GM18526 (cell line): ENCODE results near the gene TIMM17B.

Experiments
- POLR2A ChIP-seq: IDR thresholded peaks from 3 replicates; pipeline ENCODE4 v1.6.1; 2011; ENCODE audit not compliant: insufficient read length; ENCODE audit errors: extremely low read depth

The TIMM17B gene

DNA sequence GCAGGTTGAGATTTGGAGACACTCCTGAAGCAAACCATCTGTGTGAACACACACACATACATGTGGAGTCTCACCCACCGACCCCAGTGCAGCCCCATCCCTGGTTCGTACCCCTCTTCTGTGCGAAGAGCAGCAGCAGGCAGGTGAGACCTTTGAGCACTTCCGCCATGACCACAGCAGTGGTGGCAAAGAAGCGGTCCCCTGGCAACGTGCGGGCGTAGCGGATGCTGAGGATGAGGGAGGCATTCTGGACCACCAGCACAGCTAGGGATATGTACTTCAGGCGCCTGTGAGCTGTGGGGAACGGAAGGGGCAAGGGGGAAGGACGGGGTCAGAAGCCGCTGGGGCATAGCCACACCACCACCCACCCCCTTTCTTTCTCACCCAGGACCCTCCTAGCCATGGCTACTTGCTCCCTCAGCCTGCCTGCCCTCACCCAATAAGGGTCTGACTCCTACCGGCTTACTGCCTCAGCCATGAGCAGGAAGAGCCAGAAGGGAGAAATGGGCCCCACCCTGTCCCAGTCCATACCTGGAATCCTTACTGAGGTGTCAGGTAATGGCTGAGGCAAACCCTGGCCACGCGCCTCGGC is 12.2 kb upstream of the TIMM17B start:
- TF ChIP-seq POLR2A: no peak

DNA sequence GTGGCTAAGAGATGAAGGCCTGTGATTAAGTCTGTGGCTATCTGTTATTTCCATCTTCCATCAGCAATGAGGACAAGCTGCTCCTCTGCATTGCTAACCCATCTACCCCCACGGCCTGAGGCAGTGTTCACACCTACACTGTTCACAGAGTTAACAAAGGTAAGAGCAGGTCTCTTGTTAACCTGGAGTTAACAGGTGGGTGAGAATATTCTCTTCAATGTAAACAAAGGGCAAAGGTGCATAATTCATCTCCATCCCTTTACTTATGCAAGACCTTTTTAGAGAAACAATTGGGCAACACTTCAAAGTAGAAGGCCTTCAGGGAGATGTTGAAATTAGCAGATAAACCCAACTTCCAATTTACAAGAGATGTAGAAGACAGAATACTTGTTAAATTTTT is 11.0 kb upstream of the TIMM17B start:
- TF ChIP-seq POLR2A: no peak

DNA sequence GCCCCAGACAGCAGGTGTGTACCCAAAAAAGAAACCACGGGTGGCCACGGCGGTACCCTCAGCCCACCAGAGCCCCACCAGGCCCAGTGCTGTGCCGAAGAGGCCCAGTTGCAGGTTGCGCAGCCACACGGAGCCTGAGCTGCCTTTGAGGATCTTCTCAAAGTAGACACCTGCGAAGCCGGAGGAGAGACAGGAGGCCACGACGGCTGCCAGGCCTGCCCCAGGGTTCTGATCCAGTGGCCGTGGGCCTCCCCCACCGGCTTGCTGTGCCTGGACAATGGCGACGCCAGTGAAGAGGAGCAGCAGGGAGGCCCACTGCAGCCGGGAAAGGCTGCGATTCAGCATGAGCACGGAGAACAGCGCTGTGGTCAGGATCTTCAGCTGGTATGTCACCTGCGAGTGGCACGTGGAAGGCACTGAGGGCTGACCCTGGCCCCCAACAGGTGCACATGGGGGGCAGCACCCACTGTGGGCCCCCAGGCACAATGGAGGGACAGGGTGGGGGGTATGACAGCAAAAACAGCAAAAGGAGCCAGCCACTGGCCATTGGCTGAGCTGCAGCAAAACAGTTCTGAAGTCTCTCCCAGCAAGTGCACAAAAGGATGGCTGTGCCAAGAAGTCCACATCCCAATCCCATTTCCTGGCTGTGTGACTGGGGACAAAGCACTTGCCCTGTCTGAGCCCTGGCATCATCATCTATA is 7.7 kb upstream of the TIMM17B start:
- TF ChIP-seq POLR2A: no peak

DNA sequence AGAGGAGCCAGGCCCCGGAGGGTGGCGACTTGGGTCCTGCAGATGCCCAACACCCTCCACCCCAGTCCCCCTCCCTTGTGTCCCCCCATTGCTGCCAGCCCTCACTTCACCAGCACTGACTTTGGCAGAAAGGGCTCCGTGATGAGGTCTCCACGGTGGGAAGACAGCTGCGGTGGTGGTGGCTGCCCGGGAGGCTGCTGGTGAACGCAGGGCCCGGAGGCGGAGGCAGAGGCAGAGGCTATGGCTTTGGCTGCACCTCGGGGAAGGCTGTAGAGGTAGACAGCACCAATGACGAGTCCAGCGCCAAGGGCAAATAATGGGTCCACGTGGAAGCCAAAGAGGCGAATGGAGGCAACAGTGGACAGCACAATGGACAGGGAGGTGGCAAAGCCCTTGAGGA is 7.1 kb upstream of the TIMM17B start:
- TF ChIP-seq POLR2A: no peak

DNA sequence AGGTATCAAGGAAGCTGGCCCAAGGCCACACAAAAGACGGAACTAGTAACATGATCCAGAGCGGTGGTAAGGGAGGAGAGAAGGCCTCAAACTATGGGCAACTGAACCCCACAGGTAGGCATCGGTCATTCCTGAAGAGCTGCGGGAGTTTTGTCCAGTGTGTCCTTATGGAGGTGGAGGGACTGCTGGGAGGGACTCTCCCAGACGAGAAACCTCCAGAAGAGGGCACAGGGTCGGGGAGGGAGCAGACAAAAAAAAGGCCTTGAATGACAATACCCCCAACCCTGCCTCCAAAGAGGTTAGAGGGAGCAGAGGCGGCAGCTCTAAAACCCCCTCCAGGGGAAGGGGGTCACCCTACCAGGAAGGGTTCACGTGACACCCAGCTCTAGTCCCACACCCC is 6.6 kb upstream of the TIMM17B start:
- TF ChIP-seq POLR2A: no peak

DNA sequence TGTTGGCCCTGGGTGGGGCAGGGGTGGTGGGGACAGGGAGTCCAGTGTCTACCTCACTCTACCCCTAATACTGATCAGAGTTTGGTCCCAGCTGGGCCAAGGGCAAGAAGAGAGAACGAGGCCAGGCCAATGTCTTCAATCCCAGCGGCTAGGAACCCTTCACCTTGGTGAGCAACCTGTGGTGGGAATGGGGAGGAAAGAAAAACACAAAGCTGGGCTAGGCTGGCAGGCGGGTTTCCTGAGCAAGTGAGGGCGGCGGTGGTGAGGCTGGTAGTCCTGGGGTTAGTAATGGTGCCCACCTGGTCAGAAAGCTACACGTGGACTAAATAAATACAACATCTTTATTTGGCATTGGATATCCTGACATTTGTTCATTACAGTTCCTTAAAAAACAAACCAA is 5.7 kb upstream of the TIMM17B start:
- TF ChIP-seq POLR2A: no peak

DNA sequence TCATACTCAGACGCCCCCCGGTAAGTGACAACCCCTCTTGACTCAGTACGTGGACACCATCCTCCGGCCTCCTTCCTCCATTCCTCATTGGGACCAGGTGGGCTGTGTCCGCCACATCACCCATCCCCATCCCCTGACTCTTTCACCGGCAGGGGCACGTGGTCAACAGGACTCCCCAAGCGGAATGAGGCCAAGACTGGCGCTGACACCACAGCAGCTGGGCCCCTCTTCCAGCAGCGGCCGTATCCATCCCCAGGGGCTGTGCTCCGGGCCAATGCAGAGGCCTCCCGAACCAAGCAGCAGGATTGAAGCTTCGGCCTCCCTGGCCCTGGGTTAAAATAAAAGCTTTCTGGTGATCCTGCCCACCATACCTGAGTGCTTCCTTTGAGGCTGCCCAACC is 5.2 kb upstream of the TIMM17B start:
- no peak for TF ChIP-seq POLR2A

DNA sequence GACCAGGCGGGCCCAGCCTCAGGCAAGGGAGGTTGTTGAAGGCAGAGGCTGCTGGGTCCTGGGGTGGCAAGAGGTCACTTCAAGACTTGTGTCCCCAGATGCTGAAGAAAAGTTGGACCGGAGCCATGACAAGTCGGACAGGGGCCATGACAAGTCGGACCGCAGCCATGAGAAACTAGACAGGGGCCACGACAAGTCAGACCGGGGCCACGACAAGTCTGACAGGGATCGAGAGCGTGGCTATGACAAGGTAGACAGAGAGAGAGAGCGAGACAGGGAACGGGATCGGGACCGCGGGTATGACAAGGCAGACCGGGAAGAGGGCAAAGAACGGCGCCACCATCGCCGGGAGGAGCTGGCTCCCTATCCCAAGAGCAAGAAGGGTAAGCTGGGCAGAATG is 4.6 kb upstream of the TIMM17B start:
- no peak for TF ChIP-seq POLR2A

DNA sequence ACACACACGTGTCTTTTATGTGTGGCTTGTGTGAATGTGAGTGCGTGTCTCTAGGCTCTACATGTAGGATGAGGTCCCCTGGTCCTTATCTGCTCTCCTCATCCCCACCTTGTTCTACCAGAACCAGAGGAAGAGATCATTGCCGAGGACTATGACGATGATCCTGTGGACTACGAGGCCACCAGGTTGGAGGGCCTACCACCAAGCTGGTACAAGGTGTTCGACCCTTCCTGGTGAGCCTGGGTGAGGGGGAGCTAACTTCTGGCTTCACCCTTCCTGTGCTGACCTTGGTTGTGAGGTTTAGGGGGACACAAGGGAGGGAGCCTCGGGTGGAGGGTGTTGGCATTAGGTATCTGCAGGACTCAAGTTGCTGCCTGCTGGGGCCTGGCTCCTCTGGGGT is 3.5 kb upstream of the TIMM17B start:
- no peak for TF ChIP-seq POLR2A

DNA sequence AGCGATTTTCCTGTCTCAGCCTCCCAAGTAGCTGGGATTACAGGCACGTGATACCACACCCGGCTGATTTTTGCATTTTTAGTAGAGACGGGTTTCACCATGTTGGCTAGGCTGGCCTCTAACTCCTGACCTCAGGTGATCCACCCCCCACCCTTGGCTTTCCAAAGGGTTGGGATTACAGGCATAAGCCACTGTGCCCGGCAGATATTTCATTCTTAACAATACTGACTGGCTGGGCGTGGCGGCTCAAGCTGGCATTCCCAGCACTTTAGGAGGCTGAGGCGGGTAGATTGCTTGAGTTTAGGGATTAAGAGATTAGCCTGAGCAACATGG is 1.5 kb upstream of the TIMM17B start:
- TF ChIP-seq POLR2A: no peak

DNA sequence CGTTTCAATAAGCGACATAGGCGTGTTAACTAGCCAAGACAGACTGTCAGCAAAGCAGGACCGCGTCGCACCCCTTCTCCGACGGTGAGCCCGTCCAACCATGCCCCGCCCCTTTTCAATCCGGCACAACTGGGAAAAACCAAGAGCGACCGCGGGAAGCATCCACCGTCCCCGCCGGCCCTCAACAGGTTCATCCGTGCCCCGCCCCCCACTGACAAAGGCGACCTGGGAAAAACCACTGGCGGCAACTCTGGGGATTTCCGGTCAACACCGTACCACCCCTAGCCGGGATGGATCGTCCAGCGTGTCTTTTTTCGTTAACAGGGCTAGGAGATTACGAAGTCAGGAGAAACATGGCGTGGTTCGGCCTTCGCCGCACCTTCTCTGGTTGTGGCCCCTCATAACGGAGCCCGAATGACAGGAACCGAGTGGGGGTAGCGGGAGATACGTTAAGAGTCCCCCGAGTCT is 377 bp downstream of the TIMM17B start:
- TF ChIP-seq POLR2A: no peak

DNA sequence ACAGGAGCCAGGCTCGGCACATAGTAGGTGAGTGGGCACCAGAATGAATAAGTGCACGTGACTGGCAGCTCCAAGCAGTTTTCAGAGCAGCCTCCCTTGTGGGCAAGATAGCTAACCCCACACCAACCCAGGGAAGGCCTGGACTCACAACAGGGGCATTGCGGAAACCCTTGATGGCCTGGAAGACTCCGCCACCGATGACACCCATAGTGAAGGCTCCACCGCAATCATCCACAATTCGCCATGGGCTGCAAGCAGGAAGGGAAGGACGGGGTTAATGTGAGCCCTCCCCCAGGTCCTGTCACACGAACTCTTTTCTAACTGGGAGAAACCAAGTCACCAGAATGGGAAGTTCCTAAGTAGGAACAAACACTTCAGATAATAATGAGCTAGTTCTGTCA is 957 bp downstream of the TIMM17B start:
- no peak for TF ChIP-seq POLR2A

DNA sequence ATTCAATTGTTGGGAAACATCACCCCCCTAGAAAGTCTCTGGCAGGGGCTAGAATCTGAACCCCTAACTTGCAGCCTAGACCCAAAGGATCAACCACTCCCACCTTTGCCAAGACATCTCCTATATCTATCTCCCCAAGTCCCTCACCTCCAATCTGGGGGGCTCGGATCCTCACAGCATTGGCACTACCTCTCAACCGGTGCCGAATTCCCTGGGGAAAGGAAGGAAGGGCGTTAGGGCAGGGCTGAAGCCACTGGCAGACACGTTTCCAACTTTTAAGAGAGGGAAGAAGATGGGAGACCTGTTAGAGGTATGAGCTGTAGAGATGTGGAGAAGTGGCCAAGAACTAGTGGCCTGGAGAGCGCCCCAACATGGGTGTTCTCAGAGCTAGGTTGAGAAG is 2.7 kb downstream of the TIMM17B start:
- TF ChIP-seq POLR2A: no peak

DNA sequence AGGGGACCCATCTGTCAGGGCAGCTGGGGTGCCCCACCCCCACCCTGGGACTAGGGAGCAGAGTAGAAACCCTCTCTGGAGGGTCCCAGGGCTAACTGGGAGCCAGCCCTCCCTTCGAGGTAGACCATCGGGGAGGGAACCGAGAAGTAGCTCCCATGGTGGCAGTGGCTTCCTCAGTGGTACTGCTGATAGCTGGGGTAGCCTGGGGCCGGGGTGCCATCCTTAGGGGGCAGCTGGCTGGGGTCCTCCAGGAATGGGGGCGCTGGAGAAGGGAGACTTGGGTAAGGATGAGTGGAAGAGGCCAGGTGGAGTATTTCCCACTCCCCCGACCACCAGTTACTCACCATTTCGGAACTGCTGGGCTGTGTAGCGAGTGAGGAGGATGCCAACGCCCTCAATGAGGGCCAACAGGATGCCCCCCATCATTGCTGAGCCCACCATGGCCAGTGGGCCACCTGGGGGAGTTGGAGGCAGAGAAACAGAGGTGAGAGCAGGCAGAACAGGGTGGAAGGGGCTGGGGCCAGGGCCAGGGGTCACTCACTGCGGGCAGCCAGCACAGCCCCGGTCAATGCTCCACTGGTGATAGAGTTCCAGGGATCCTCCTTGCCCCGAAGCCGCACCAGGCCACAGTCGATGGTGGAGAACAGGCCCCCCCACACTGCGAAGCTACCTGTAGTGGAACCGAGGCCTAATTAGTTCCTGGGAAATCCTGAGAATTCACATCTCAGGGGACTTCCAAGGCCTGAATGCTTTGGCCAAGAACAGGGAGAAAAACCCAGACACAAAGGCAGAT is 3.8 kb downstream of the TIMM17B start:
- TF ChIP-seq POLR2A: no peak

DNA sequence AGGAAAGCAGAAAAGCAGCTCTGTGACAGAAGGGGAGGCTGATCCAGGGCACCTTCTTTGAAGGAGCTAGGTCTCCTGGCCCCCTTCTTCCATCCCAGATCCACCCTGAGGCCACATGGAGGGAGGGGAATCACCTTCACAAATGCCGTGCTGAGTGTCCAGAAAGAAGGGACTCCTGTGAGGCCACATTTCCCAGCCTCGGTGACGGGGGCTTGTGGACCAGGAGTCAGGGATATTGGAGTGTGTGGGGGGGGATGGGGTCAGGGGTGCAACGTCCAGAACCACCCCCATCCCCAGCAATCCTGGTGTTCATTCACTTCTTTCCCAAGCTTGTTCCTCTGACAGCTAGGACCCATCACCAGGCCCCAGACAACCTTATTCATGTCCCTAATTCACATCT is 4.7 kb downstream of the TIMM17B start:
- no peak for TF ChIP-seq POLR2A
